Endothelial cell of umbilical vein (primary cell): ENCODE results near the gene CGNL1. TPM values are rescaled to one million over a fixed set of nuclear protein-coding genes. Genes with fewer than 3 reads are reported as not detected.

Experiments used
- BruUV-seq: library from RNA; stranded (reverse); fragments of 400-500 nt; replicated peaks from 2 replicates; lab custom pipeline; 2021; lab: Mats Ljungman, UMichigan
- CTCF ChIA-PET: fragments of 300-600, 350-600 bp; sonication (Branson Sonifier 250); formaldehyde crosslinking; loops from one replicate; lab custom pipeline; 2021; ENCODE audit warnings: antibody characterized with exemption, inconsistent platforms; lab: Charles Lee
- POLR2A ChIA-PET: fragments of 300-600, 350-600 bp; sonication (Branson Sonifier 250); formaldehyde crosslinking; loops from one replicate; lab custom pipeline; 2021; ENCODE audit warnings: antibody characterized with exemption, inconsistent platforms; lab: Charles Lee
- DNase-seq: peaks from one replicate; pipeline ENCODE4 v3.0.0-alpha.2; 2011; ENCODE audit warnings: low read depth, low spot score
- FAIRE-seq: peaks from 2 replicates; lab custom pipeline; 2011; peaks lifted over from hg19 to GRCh38; lab: Jason Lieb, UNC
- H2AFZ ChIP-seq: 2 replicates; pipeline ENCODE4 v1.6.0; 2012; ENCODE audit warnings: low read depth, low read length, control low read depth, inconsistent platforms
- H3K27ac ChIP-seq: 2 replicates; pipeline ENCODE4 v1.5.1; 2011; ENCODE audit warnings: low read depth, mild to moderate bottlenecking, control low read depth, low read length, moderate library complexity; ENCODE audit not compliant: insufficient read depth
- H3K27me3 ChIP-seq, 2 experiments: 2 replicates each; pipeline versions ENCODE4 v1.6.0 to v1.6.1; 2011; ENCODE audit warnings: low read length in 2 of 2, mixed read lengths in 1 of 2; ENCODE audit not compliant: control insufficient read depth in 2 of 2, insufficient read depth in 2 of 2
- H3K36me3 ChIP-seq, 2 experiments: 2 replicates in 1 of 2; 3 replicates in 1 of 2; pipeline ENCODE4 v1.5.1; 2011; ENCODE audit warnings: low read length in 2 of 2, mild to moderate bottlenecking in 1 of 2, moderate library complexity in 1 of 2; ENCODE audit not compliant: control insufficient read depth in 2 of 2, insufficient read depth in 2 of 2; ENCODE audit errors: extremely low read depth in 1 of 2
- H3K4me1 ChIP-seq: 3 replicates; pipeline ENCODE4 v1.5.1; 2011; ENCODE audit warnings: mild to moderate bottlenecking, low read length; ENCODE audit not compliant: control insufficient read depth, insufficient read depth; ENCODE audit errors: extremely low read depth
- H3K4me2 ChIP-seq: 2 replicates; pipeline ENCODE4 v1.6.1; 2011; ENCODE audit warnings: low read length, control low read depth, mixed read lengths; ENCODE audit not compliant: insufficient read depth
- H3K4me3 ChIP-seq, 3 experiments: fragments of 200-600 bp in 1 of 3; sonication (generic), shearing (Covaris generic) in 1 of 3; replicated peaks in 1 of 3; 2 replicates each; pipeline ENCODE4 v1.5.1; 2011 to 2016; ENCODE audit warnings: control low read depth in 3 of 3, low read length in 3 of 3, mild to moderate bottlenecking in 2 of 3, inconsistent platforms in 1 of 3, low read depth in 1 of 3, moderate library complexity in 1 of 3; ENCODE audit not compliant: insufficient read depth in 1 of 3
- H3K79me2 ChIP-seq: 2 replicates; pipeline ENCODE4 v1.6.0; 2012; ENCODE audit warnings: low read length, inconsistent platforms; ENCODE audit not compliant: control insufficient read depth, insufficient read depth
- H3K9ac ChIP-seq: replicated peaks from 2 replicates; pipeline ENCODE3; 2011; ENCODE audit warnings: low read length, control low read depth; ENCODE audit not compliant: insufficient read depth; ENCODE audit errors: extremely low read depth
- H3K9me1 ChIP-seq: replicated peaks from 3 replicates; pipeline ENCODE4 v1.6.0; 2011; ENCODE audit warnings: mild to moderate bottlenecking, low read length; ENCODE audit not compliant: control insufficient read depth, insufficient read depth; ENCODE audit errors: extremely low read depth
- H3K9me3 ChIP-seq: replicated peaks from 2 replicates; pipeline ENCODE4 v1.5.1; 2012; ENCODE audit warnings: low read length, inconsistent platforms; ENCODE audit not compliant: control insufficient read depth, insufficient read depth
- H4K20me1 ChIP-seq: replicated peaks from 2 replicates; pipeline ENCODE3; 2011; ENCODE audit warnings: mild to moderate bottlenecking, low read length; ENCODE audit not compliant: control insufficient read depth, insufficient read depth; ENCODE audit errors: extremely low read depth
- EZH2 ChIP-seq: IDR thresholded peaks from 2 replicates; pipeline ENCODE4 v1.6.1; 2012; ENCODE audit warnings: borderline replicate concordance, low read depth, mild to moderate bottlenecking, moderate library complexity, low read length, inconsistent platforms; ENCODE audit not compliant: severe bottlenecking
- FOS ChIP-seq: IDR thresholded peaks from 2 replicates; pipeline ENCODE4 v1.6.1; 2011; ENCODE audit warnings: mild to moderate bottlenecking, low read length, moderate library complexity, borderline replicate concordance; ENCODE audit not compliant: insufficient read depth
- GATA2 ChIP-seq: IDR thresholded peaks from 2 replicates; pipeline ENCODE4 v1.7.0; 2011; ENCODE audit warnings: low read depth, mild to moderate bottlenecking, moderate library complexity, mixed read lengths, low read length; ENCODE audit not compliant: insufficient read length, insufficient read depth
- JUN ChIP-seq: IDR thresholded peaks from 2 replicates; pipeline ENCODE4 v1.6.1; 2011; ENCODE audit warnings: borderline replicate concordance, low read depth; ENCODE audit not compliant: insufficient read length, insufficient read depth
- MYC ChIP-seq: IDR thresholded peaks from one replicate; pipeline ENCODE4 v1.6.1; 2011; ENCODE audit warnings: mild to moderate bottlenecking, low read depth, low read length
- POLR2AphosphoS5 ChIP-seq: IDR thresholded peaks from 2 replicates; pipeline ENCODE4 v1.6.1; 2012; ENCODE audit warnings: low read depth, mild to moderate bottlenecking, control low read depth, low read length, moderate library complexity; ENCODE audit not compliant: insufficient read depth
- dilution Hi-C: fragments of 300-500 bp; cut with MboI; formaldehyde crosslinking; loops from one replicate; pipeline ENCODE4 v1.15.0; 2019; ENCODE audit warnings: low sequenced_read_pairs; ENCODE audit not compliant: extremely low pct_ligation_motif_present
- intact Hi-C: fragments of 100-400 bp; cut with micrococcal nuclease; formaldehyde crosslinking; loops from one replicate; pipeline ENCODE4 v1.10.0; 2022
- polyA plus RNA-seq, 4 experiments: library from polyadenylated mRNA; depleted of rRNA in 3 of 4; stranded (reverse) in 3 of 4; unstranded in 1 of 4; fragments of >200 nt; gene quantifications; 2 replicates each; pipeline versions ENCODE4 v1.2.1 to v1.2.3, GENCODE V29; 2011 to 2012; ENCODE audit warnings: missing spikeins in 1 of 4
- total RNA-seq: library from RNA; stranded (reverse); gene quantifications from 2 replicates; pipeline ENCODE4 v1.2.3, GENCODE V29; 2021
- TF ChIP-seq, protein P1 (sequence below): IDR thresholded peaks from 2 replicates; pipeline ENCODE4 v1.6.1; 2011; ENCODE audit not compliant: insufficient read depth, insufficient read length
- TF ChIP-seq, protein P2 (sequence below), 2 donors: IDR thresholded peaks; 1 replicate in 1 of 2; 2 replicates in 1 of 2; pipeline ENCODE4 v1.5.1; 2011; ENCODE audit warnings: low read length in 2 of 2, mild to moderate bottlenecking in 2 of 2, moderate library complexity in 2 of 2, control low read depth in 1 of 2, inconsistent platforms in 1 of 2, low read depth in 1 of 2; ENCODE audit not compliant: insufficient read depth in 1 of 2; ENCODE audit errors: extremely low read depth in 1 of 2

Gene CGNL1
- total and polyA plus RNA-seq, 2 donors (not counting 3 experiments of a cell fraction or from before 2014, with no cell fraction given), result 6.9 to 27.1 TPM

DNA sequence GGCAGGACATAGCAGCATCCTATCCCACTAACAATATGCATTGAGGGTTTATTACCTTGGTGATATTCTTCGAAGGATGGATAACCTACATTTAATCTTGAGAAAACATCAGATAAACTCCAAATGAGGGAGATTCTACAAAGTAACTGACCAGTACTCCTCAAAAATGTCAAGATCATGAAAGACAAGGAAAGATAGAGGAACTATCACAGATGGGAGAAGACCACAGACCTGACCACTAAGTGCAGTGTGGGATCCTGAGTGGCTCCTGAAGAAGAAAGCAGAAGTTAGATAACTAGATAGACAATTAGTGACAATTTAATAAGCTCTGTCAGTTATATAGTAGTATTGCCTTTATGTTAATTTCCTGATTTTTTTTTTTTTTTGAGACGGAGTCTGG lies 17.7 kb upstream of the CGNL1 start:
- no peak overlapping the region for H3K27ac ChIP-seq
- no peaks in the 10 kb centered on the region for H3K79me2 ChIP-seq
- no peaks in the 10 kb centered on the region for H3K36me3 ChIP-seq
- H3K27me3 ChIP-seq, result no peaks in the 10 kb centered on the region
- no peak overlapping the region for H2AFZ ChIP-seq
- no peak for TF ChIP-seq EZH2
- TF ChIP-seq, protein P1, sequence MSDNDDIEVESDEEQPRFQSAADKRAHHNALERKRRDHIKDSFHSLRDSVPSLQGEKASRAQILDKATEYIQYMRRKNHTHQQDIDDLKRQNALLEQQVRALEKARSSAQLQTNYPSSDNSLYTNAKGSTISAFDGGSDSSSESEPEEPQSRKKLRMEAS, result no peak
- no peak for TF ChIP-seq FOS
- H3K9me1 ChIP-seq, result no peaks in the 10 kb centered on the region
- no peak for DNase-seq
- H4K20me1 ChIP-seq, result no peaks in the 10 kb centered on the region
- H3K4me1 ChIP-seq, result no peaks in the 10 kb centered on the region
- no peaks in the 10 kb centered on the region for H3K9me3 ChIP-seq
- dilution Hi-C loops (no loop called here), intact Hi-C loops (no loop called here)
- ChIA-PET CTCF (interaction anchor here (1.4 to 1.7 kb wide), 3 partner anchors 13 to 147 kb away, joined by 3 to 4 read pairs (median 4); no protein-coding TSS in a partner anchor), POLR2A (interaction anchor here (0.6 kb wide), 1 partner anchor 30 kb away, joined by 4 read pairs; no protein-coding TSS in a partner anchor)
- H3K4me2 ChIP-seq, result no peak overlapping the region
- BruUV-seq, result no TSS peak
- H3K4me3 ChIP-seq, result no peak overlapping the region
- FAIRE-seq, result no peak
- H3K9ac ChIP-seq, result no peak overlapping the region

DNA sequence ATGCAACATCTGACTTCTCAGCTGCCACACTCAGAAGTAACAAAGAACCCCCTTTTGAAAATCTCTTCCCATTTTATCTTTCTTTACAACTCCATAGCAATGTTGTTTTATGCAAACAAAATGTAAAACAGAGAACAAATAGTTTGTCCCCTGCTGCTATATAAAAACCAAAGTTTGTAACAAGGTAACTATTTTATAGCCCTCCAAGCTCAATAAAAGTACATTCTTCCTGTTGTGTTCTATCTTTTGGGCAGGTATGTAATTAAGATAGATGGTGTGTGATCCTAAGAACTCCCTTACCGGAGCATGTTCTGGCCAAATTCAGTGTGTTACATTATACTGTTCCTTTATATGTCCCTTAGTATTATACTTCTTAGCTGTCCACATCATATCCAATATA lies 12.6 kb upstream of the CGNL1 start:
- H3K27ac ChIP-seq, result no peak overlapping the region
- no peaks in the 10 kb centered on the region for H3K27me3 ChIP-seq
- FAIRE-seq (no peak), DNase-seq (no peak)
- H3K4me3 ChIP-seq, result no peak overlapping the region
- H3K79me2 ChIP-seq, result no peaks in the 10 kb centered on the region
- POLR2A ChIA-PET, result no interaction called here
- H3K9me3 ChIP-seq, result no peaks in the 10 kb centered on the region
- H3K9ac ChIP-seq, result no peak overlapping the region
- H3K36me3 ChIP-seq, result no peaks in the 10 kb centered on the region
- no peaks in the 10 kb centered on the region for H3K4me1 ChIP-seq
- H3K4me2 ChIP-seq, result no peak overlapping the region
- intact Hi-C loops (no loop called here), dilution Hi-C loops (no loop called here)
- no peaks in the 10 kb centered on the region for H4K20me1 ChIP-seq
- BruUV-seq, result no TSS peak
- no peak overlapping the region for H2AFZ ChIP-seq
- CTCF ChIA-PET, result interaction anchor here (1.3 to 1.8 kb wide), 2 partner anchors 18 to 164 kb away, joined by 7 to 9 read pairs; no protein-coding TSS in a partner anchor
- TF ChIP-seq, protein P2, sequence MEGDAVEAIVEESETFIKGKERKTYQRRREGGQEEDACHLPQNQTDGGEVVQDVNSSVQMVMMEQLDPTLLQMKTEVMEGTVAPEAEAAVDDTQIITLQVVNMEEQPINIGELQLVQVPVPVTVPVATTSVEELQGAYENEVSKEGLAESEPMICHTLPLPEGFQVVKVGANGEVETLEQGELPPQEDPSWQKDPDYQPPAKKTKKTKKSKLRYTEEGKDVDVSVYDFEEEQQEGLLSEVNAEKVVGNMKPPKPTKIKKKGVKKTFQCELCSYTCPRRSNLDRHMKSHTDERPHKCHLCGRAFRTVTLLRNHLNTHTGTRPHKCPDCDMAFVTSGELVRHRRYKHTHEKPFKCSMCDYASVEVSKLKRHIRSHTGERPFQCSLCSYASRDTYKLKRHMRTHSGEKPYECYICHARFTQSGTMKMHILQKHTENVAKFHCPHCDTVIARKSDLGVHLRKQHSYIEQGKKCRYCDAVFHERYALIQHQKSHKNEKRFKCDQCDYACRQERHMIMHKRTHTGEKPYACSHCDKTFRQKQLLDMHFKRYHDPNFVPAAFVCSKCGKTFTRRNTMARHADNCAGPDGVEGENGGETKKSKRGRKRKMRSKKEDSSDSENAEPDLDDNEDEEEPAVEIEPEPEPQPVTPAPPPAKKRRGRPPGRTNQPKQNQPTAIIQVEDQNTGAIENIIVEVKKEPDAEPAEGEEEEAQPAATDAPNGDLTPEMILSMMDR (IDR thresholded peaks at IDR 0.05; ENCODE audit: extremely low read depth in 1 of 2, insufficient read depth in 1 of 2, low read depth in 1 of 2, low read length in 2 of 2), result no peak
- no peak for TF ChIP-seq FOS
- TF ChIP-seq MYC, result no peak
- no peak for TF ChIP-seq JUN
- no peak for TF ChIP-seq POLR2AphosphoS5
- TF ChIP-seq GATA2, result no peak
- TF ChIP-seq, protein P1, result no peak
- no peaks in the 10 kb centered on the region for H3K9me1 ChIP-seq
